Measurements from ENCODE around the gene TSPAN9.

The TSPAN9 gene

DNA sequence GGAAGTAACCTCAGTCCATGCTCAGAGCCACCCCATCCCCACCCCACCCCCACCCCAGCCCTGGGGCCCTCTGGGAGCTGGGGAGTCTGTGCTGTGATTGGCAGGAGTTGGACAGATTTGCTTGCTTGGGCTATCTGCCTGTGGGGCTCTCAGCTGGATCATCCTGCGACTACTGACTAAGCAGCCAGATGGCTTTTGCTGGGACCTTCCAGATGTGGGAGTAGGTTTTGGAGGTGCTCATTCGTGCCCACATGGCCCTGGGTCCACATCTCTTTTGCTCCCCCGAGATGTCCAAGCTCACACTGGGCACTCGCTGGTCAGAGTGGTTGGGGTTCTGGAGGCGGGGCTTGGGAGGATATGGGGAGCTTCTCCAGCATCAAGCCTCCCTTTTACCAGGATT is 138.9 kb downstream of the TSPAN9 start:
- H3K4me3 ChIP-seq (ENCODE audit: low read depth, low read length): no peak overlapping the region
- DNase-seq (ENCODE audit: low read depth): no peak
- TF ChIP-seq CTCF (IDR thresholded peaks at IDR 0.05; ENCODE audit: control insufficient read depth, extremely low read depth, insufficient read depth): no peak

- no peak for TF ChIP-seq CTCF (IDR thresholded peaks at IDR 0.05; ENCODE audit: control insufficient read depth, extremely low read depth, insufficient read depth)
- no peak for DNase-seq (ENCODE audit: low read depth)
- no peak overlapping the region for H3K4me3 ChIP-seq (ENCODE audit: low read depth, low read length)
Observed at GRCh38 chr12:3216726-3217682, 139.8 kb downstream of the TSPAN9 start.

GRCh38 chr12:3217683-3218079 is 140.5 kb downstream of the TSPAN9 start:
- no peak overlapping the region for H3K4me3 ChIP-seq (ENCODE audit: low read depth, low read length)
- no peak for TF ChIP-seq CTCF (IDR thresholded peaks at IDR 0.05; ENCODE audit: control insufficient read depth, extremely low read depth, insufficient read depth)
- DNase-seq (ENCODE audit: low read depth): no peak

DNA sequence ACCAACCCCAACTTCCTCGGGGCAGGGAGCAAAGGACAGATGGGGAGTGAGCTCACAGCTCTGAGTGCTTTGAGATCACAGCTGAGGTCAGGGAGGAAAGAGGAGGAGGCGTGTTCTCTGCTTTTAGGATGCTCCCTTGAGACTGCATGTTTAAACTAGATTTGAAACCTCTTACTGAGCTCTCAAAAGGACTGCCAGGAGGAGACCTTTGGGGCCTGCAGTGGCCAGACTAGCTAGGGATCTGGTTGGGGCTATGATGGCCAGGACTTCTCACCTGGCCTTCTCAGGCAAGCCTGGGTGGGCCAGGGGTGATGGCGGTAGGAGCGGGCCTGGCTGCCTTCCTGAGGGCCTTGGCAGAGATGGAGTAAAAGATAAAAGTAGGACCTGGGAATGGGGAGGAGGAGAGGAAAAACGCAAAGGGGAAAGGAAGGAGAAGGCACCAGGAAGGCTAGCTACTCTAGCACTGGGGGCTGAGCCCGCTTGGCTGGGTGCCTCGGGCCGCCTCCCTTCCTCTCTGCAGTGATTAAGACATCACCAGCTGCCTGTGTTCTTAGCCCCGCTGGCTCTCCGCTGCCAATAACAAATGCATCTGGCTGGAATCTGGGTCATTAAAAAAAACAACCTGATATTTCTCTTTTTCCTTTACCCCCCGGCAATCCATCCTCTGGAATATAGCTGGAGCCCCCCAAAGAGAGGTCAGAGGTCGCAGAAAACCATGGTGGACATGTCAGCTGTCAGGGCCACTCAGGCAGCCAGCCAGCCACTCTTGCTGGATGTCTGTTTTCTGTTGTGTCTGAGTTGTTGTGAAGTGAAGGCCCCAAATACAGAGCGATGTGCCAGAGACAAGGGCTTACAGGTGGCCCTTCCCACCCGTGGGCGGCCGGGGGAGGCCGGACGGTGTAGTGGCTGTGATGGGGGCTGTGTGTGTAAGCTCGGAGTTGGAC is 141.3 kb downstream of the TSPAN9 start:
- no peak for TF ChIP-seq CTCF (IDR thresholded peaks at IDR 0.05; ENCODE audit: control insufficient read depth, extremely low read depth, insufficient read depth)
- DNase-seq (ENCODE audit: low read depth): no peak
- H3K4me3 ChIP-seq (ENCODE audit: low read depth, low read length): no peak overlapping the region

DNA sequence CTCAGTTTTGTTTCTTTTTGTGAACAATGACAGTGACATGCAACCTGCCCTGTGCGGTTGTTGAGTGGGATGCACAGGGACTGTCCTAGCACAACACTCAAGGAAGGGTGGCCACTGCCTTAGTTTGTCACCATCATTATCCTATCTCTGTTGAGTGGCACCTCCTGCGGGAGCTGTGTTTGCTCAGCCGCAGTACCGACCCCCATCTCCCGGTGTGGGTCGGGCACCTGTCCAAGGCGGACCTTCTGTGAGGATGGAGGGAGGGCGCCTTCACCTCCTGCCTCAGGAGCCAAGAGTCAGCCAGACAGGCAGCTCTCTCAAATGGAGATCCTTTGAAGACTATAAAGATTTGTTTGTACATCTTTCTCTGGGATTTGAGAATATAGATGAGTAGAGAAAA is 142.1 kb downstream of the TSPAN9 start:
- no peak for TF ChIP-seq CTCF (IDR thresholded peaks at IDR 0.05; ENCODE audit: control insufficient read depth, extremely low read depth, insufficient read depth)
- DNase-seq (ENCODE audit: low read depth): no peak
- no peak overlapping the region for H3K4me3 ChIP-seq (ENCODE audit: low read depth, low read length)

DNA sequence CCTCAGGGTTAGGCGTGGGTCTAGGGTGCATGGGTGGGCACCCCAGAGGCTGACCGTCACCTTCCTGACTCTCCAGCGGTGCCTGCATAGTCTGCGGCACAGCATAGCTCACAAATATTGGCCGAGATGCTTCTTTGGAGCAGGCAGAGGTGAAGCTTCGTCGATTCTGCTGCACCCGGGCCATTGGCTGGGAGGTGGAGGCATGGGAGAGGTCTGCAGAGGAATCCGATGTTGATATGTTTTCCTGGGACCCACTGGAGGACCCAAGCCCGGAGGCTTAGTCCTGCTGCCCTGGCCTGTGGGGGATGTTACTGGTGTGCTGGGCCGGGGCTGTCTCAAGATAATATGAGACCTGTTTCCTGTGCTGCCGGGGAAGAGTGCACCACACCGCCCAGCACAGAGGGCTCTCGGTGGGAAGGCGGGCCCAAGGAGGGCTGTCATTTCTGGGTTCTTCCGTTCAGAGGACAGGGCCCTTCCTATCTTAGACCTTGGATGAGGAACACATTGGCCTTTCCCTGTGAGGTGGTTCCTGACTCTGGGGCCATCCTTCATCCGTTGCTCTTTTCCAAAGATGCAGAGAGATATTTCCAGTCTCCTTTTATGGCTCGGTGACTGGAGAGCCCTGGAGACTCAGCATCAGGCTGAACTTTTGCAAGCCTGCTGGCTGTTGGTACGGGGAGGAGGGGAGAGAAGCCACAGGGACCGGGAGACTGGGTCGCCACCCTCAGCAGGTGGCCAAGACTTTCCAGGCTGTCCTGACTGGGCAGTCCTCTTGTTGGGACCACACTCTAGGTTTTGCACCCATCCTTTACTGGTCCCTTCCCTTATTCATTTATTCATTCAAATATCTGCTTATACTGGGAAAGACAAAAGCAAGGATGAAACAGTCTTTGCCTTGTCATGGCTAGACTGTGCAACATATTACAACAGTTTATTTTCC is 143.5 kb downstream of the TSPAN9 start:
- DNase-seq (ENCODE audit: low read depth): no peak
- H3K4me3 ChIP-seq (ENCODE audit: low read depth, low read length): no peak overlapping the region
- TF ChIP-seq CTCF (IDR thresholded peaks at IDR 0.05; ENCODE audit: control insufficient read depth, extremely low read depth, insufficient read depth): no peak

All from LNCaP clone FGC (cell line).